H1 (cell line): ENCODE results near the gene ARHGEF4. TPM values are rescaled to one million over a fixed set of nuclear protein-coding genes. Genes with fewer than 3 reads are reported as not detected.

Experiments used
- CTCF ChIA-PET: fragments of 300-600 bp; sonication (Branson Sonifier 250); formaldehyde crosslinking; loops from one replicate; lab custom pipeline; 2021; ENCODE audit not compliant: partially characterized antibody; lab: Charles Lee
- POLR2A ChIA-PET: fragments of 300-600 bp; sonication (Branson Sonifier 250); formaldehyde crosslinking; loops from one replicate; lab custom pipeline; 2021; ENCODE audit warnings: inconsistent platforms; ENCODE audit not compliant: partially characterized antibody; lab: Charles Lee
- DNase-seq, 2 experiments: peaks; one replicate each; pipeline versions ENCODE4 v3.0.0 to v3.0.0-alpha.2; 2010 to 2022; ENCODE audit warnings: low spot score in 2 of 2, low read depth in 1 of 2, mixed read lengths in 1 of 2
- FAIRE-seq: peaks from 2 replicates; lab custom pipeline; 2011; peaks lifted over from hg19 to GRCh38; lab: Jason Lieb, UNC
- H2AFZ ChIP-seq: 2 replicates; pipeline ENCODE4 v1.8.1; 2012; ENCODE audit warnings: low read length, inconsistent platforms
- H2AK5ac ChIP-seq: 2 replicates; pipeline ENCODE4 v1.6.1; 2013; ENCODE audit warnings: low read depth, low read length
- H2BK120ac ChIP-seq: replicated peaks from 2 replicates; pipeline ENCODE3; 2013; ENCODE audit warnings: low read depth, low read length, inconsistent platforms
- H2BK12ac ChIP-seq: 2 replicates; pipeline ENCODE4 v1.6.1; 2013; ENCODE audit warnings: low read depth, low read length
- H2BK15ac ChIP-seq: 2 replicates; pipeline ENCODE4 v1.6.1; 2013; ENCODE audit warnings: low read length
- H2BK20ac ChIP-seq: 2 replicates; pipeline ENCODE4 v1.6.1; 2013; ENCODE audit warnings: low read length
- H2BK5ac ChIP-seq: 2 replicates; pipeline ENCODE4 v1.6.1; 2013; ENCODE audit warnings: low read depth, low read length
- H3K14ac ChIP-seq: 2 replicates; pipeline ENCODE4 v1.6.1; 2013; ENCODE audit warnings: inconsistent platforms; ENCODE audit not compliant: insufficient read length
- H3K18ac ChIP-seq: 2 replicates; pipeline ENCODE4 v1.6.1; 2013; ENCODE audit warnings: low read length; ENCODE audit errors: extremely low read depth
- H3K23ac ChIP-seq: 2 replicates; pipeline ENCODE4 v1.6.1; 2013; ENCODE audit warnings: inconsistent platforms; ENCODE audit not compliant: insufficient read length
- H3K23me2 ChIP-seq: 2 replicates; pipeline ENCODE4 v1.6.1; 2013; ENCODE audit warnings: low read depth, low read length
- H3K27ac ChIP-seq: 2 replicates; pipeline ENCODE4 v1.6.1; 2011; ENCODE audit warnings: low read depth, low read length, inconsistent platforms
- H3K27me3 ChIP-seq, 4 experiments: replicated peaks in 1 of 4; 1 replicate in 1 of 4; 2 replicates in 3 of 4; pipeline versions ENCODE4 v1.6.1 to v1.8.1; 2011 to 2013; ENCODE audit warnings: low read length in 3 of 4, mild to moderate bottlenecking in 3 of 4, inconsistent platforms in 2 of 4, mixed read lengths in 2 of 4, moderate library complexity in 1 of 4; ENCODE audit not compliant: control insufficient read depth in 3 of 4, insufficient read depth in 3 of 4; ENCODE audit errors: extremely low read depth in 1 of 4
- H3K36me3 ChIP-seq, 4 experiments: 2 replicates each; pipeline versions ENCODE4 v1.6.1 to v1.8.1; 2011 to 2013; ENCODE audit warnings: mild to moderate bottlenecking in 4 of 4, low read length in 3 of 4, moderate library complexity in 2 of 4, control low read depth in 1 of 4, inconsistent platforms in 1 of 4; ENCODE audit not compliant: insufficient read depth in 4 of 4, control insufficient read depth in 2 of 4
- H3K4ac ChIP-seq: replicated peaks from 2 replicates; pipeline ENCODE3; 2013; ENCODE audit warnings: low read length, low read depth, mixed read lengths, inconsistent platforms; ENCODE audit not compliant: insufficient read length
- H3K4me1 ChIP-seq, 4 experiments: replicated peaks in 1 of 4; 1 replicate in 1 of 4; 2 replicates in 3 of 4; pipeline versions ENCODE4 v1.6.1 to v1.8.1; 2011 to 2013; ENCODE audit warnings: low read length in 3 of 4, inconsistent platforms in 2 of 4, mixed read lengths in 1 of 4; ENCODE audit not compliant: insufficient read depth in 4 of 4, control insufficient read depth in 3 of 4
- H3K4me2 ChIP-seq, 2 experiments: 2 replicates each; pipeline versions ENCODE4 v1.6.1 to v1.8.1; 2011 to 2013; ENCODE audit warnings: low read depth in 2 of 2, low read length in 2 of 2, control low read depth in 1 of 2, inconsistent platforms in 1 of 2, mild to moderate bottlenecking in 1 of 2; ENCODE audit not compliant: insufficient read depth in 1 of 2
- H3K4me3 ChIP-seq, 4 experiments: fragments of 200-600, 300-600 bp in 1 of 4; sonication (generic), shearing (Covaris generic), sonication (Bioruptor Twin) in 1 of 4; 2 replicates each; pipeline versions ENCODE4 v1.5.1 to v1.8.1; 2011 to 2016; ENCODE audit warnings: low read length in 4 of 4, low read depth in 3 of 4, control low read depth in 2 of 4, inconsistent platforms in 2 of 4, mild to moderate bottlenecking in 2 of 4, mixed read lengths in 1 of 4, moderate library complexity in 1 of 4; ENCODE audit not compliant: insufficient read depth in 2 of 4; ENCODE audit errors: extremely low read depth in 1 of 4
- H3K56ac ChIP-seq: replicated peaks from 2 replicates; pipeline ENCODE3; 2013; ENCODE audit warnings: low read depth, mild to moderate bottlenecking, mixed read lengths, low read length, inconsistent platforms; ENCODE audit not compliant: insufficient read length
- H3K79me1 ChIP-seq: 2 replicates; pipeline ENCODE4 v1.6.1; 2013; ENCODE audit warnings: low read depth, low read length, control low read depth
- H3K79me2 ChIP-seq, 2 experiments: 2 replicates each; pipeline versions ENCODE4 v1.6.1 to v1.8.1; 2012 to 2013; ENCODE audit warnings: low read length in 2 of 2, mild to moderate bottlenecking in 2 of 2, inconsistent platforms in 1 of 2; ENCODE audit not compliant: insufficient read depth in 2 of 2, control insufficient read depth in 1 of 2
- H3K9ac ChIP-seq, 4 experiments: replicated peaks in 1 of 4; 1 replicate in 1 of 4; 2 replicates in 3 of 4; pipeline versions ENCODE4 v1.6.1 to v1.8.1; 2011 to 2013; ENCODE audit warnings: low read depth in 3 of 4, low read length in 3 of 4, control low read depth in 2 of 4, mild to moderate bottlenecking in 2 of 4, moderate library complexity in 2 of 4, inconsistent platforms in 1 of 4; ENCODE audit errors: extremely low read depth in 1 of 4
- H3K9me3 ChIP-seq, 2 experiments: 2 replicates each; pipeline versions ENCODE4 v1.6.1 to v1.8.1; 2012 to 2013; ENCODE audit warnings: mild to moderate bottlenecking in 2 of 2, moderate library complexity in 2 of 2, control low read depth in 1 of 2, inconsistent platforms in 1 of 2, low read depth in 1 of 2, low read length in 1 of 2, mixed read lengths in 1 of 2; ENCODE audit not compliant: insufficient read depth in 2 of 2
- H4K20me1 ChIP-seq, 2 experiments: replicated peaks in 1 of 2; 2 replicates each; pipeline versions ENCODE3 to v1.8.1; 2011 to 2013; ENCODE audit warnings: inconsistent platforms in 2 of 2, low read length in 2 of 2, mild to moderate bottlenecking in 1 of 2; ENCODE audit not compliant: insufficient read depth in 2 of 2, control insufficient read depth in 1 of 2
- H4K5ac ChIP-seq: 2 replicates; pipeline ENCODE4 v1.6.1; 2013; ENCODE audit warnings: low read length, low read depth, mixed read lengths, inconsistent platforms; ENCODE audit not compliant: insufficient read length
- H4K8ac ChIP-seq: 2 replicates; pipeline ENCODE4 v1.8.0; 2013; ENCODE audit warnings: mild to moderate bottlenecking, moderate library complexity, low read length, inconsistent platforms; ENCODE audit not compliant: insufficient read depth; ENCODE audit errors: extremely low read depth
- H4K91ac ChIP-seq: replicated peaks from 2 replicates; pipeline ENCODE3; 2013; ENCODE audit warnings: low read length, mixed read lengths, inconsistent platforms; ENCODE audit not compliant: insufficient read length
- CBX8 ChIP-seq: fragments of 300-800, 300-1000 bp; sonication (generic); IDR thresholded peaks from 2 replicates; pipeline ENCODE4 v1.7.1; 2016; ENCODE audit warnings: low read depth, low read length, borderline replicate concordance
- CHD1 ChIP-seq: IDR thresholded peaks from 2 replicates; pipeline ENCODE4 v1.6.1; 2012; ENCODE audit warnings: low read depth, low read length, improper control_type of control experiment
- FOSL1 ChIP-seq: IDR thresholded peaks from 2 replicates; pipeline ENCODE4 v1.6.1; 2011; ENCODE audit warnings: mild to moderate bottlenecking, low read depth, low read length, moderate library complexity; ENCODE audit not compliant: insufficient read depth
- GABPA ChIP-seq: IDR thresholded peaks from 2 replicates; pipeline ENCODE4 v1.6.1; 2011; ENCODE audit warnings: mild to moderate bottlenecking, low read length, moderate library complexity, borderline replicate concordance; ENCODE audit not compliant: insufficient read depth
- NRF1 ChIP-seq: IDR thresholded peaks from 2 replicates; pipeline ENCODE4 v1.6.1; 2011; ENCODE audit warnings: mild to moderate bottlenecking, low read depth, low read length, improper control_type of control experiment
- RBBP5 ChIP-seq: IDR thresholded peaks from 2 replicates; pipeline ENCODE4 v1.7.1; 2012; ENCODE audit warnings: low read depth, mild to moderate bottlenecking, inconsistent platforms, low read length, moderate library complexity, borderline replicate concordance
- WGBS, 2 experiments: shearing (Covaris generic) in 1 of 2; methylation state at CpG; one replicate each; pipeline versions ENCODE4 v1.1.6 to v1.1.7; 2013 to 2015; ENCODE audit warnings: low lambda C conversion rate in 2 of 2, mixed read lengths in 2 of 2, inconsistent platforms in 1 of 2, low coverage in 1 of 2, missing lambda C conversion rate in 1 of 2; ENCODE audit not compliant: insufficient replicate concordance in 2 of 2, insufficient coverage in 1 of 2, insufficient read length in 1 of 2; ENCODE audit errors: extremely low coverage in 1 of 2, missing lambda C conversion rate in 1 of 2; 5-methylcytosine and 5-hydroxymethylcytosine counted together
- polyA plus RNA-seq, 7 experiments: library from polyadenylated mRNA; depleted of rRNA in 3 of 7; stranded (reverse) in 5 of 7; unstranded in 2 of 7; fragments of >200 nt in 5 of 7; fragments of 200-250 nt in 2 of 7; gene quantifications; 1 replicate in 5 of 7; 2 replicates in 1 of 7; 4 replicates in 1 of 7; pipeline versions ENCODE4 v1.2.1 to v1.2.3, GENCODE V29; 2011 to 2013; ENCODE audit warnings: missing spikeins in 2 of 7, mixed read lengths in 2 of 7
- total RNA-seq: library from RNA; stranded (reverse); fragmentation: NEBNext Ultra II Directional; extraction: Animal tissue kit (Norgen Biotek cat#: 25700); gene quantifications from 2 replicates; pipeline ENCODE4 v1.2.1, GENCODE V29; 2021
- TF ChIP-seq, protein P1 (sequence below): IDR thresholded peaks from 2 replicates; pipeline ENCODE4 v1.6.1; 2011; ENCODE audit warnings: low read length, improper control_type of control experiment

ARHGEF4 gene
- total and polyA plus RNA-seq, 2 of the 8 experiments (the other 6 are each of a cell fraction or from before 2014, with no cell fraction given), result 10.6 to 14.6 TPM

DNA sequence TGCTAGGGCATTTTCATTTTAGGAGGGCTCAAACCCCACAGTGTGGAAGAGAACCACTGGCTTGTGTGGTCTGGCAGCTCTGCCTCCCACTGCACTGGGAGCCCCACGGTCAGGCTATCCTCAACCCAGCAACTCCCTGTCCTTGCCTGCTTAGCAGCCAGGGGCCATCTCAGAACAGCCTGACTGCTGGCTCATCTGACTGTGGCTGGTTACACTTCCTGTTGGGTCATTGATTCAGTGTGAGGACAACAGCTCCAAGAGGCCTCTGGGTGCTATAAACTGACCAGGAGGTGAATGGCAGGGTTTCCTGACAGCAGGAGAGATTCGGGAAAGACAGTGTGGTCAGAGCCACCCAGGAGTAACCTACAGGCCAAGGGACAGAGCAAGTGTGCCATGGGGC lies 41.3 kb upstream of the ARHGEF4 start:
- Histone ChIP-seq H4K8ac (no peak overlapping the region), H3K23me2 (peaks cover 6% of the 10 kb centered on the region; the same call in 1 of the 2 replicates), H2BK20ac (no peak overlapping the region), H3K18ac (no peak overlapping the region), H3K9me3 (no peaks in the 10 kb centered on the region), H2BK12ac (no peak overlapping the region), H3K23ac (no peak overlapping the region), H3K4ac (no peak overlapping the region), H3K9ac (no peak overlapping the region), H3K27me3 (peaks cover 0 to 15% (median 13%) of the 10 kb centered on the region in 4 experiments; a peak in 6 of 7 replicates), H3K79me2 (no peaks in the 10 kb centered on the region), H3K56ac (no peak overlapping the region), H3K4me3 (no peak overlapping the region), H2BK5ac (no peak overlapping the region), H3K79me1 (no peaks in the 10 kb centered on the region), H2BK120ac (no peak overlapping the region), H2BK15ac (no peak overlapping the region), H3K14ac (no peak overlapping the region), H3K36me3 (no peaks in the 10 kb centered on the region), H4K20me1 (no peaks in the 10 kb centered on the region), H3K27ac (no peak overlapping the region), H4K5ac (no peak overlapping the region), H2AK5ac (no peak overlapping the region), H3K4me1 (peaks cover 2 to 16% (median 7%) of the 10 kb centered on the region in 4 experiments; a peak in 6 of 7 replicates), H2AFZ (no peak overlapping the region), H3K4me2 (no peak overlapping the region), H4K91ac (no peak overlapping the region)
- TF ChIP-seq CHD1 (no peak), GABPA (no peak), CBX8 (no peak), FOSL1 (no peak), NRF1 (no peak), RBBP5 (no peak)
- TF ChIP-seq, protein P1, sequence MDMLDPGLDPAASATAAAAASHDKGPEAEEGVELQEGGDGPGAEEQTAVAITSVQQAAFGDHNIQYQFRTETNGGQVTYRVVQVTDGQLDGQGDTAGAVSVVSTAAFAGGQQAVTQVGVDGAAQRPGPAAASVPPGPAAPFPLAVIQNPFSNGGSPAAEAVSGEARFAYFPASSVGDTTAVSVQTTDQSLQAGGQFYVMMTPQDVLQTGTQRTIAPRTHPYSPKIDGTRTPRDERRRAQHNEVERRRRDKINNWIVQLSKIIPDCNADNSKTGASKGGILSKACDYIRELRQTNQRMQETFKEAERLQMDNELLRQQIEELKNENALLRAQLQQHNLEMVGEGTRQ, result no peak
- CTCF ChIA-PET, result interaction anchor here (0.6 to 11.0 kb wide), 10 partner anchors 19 to 334 kb away, joined by 3 to 156 read pairs (median 4); no protein-coding TSS in a partner anchor
- FAIRE-seq, result no peak
- WGBS, 2 experiments, result 88% methylated on average over 2 of the region's 2 CpGs; no CpG with 5 or more reads in 1 of the 2 experiments
- POLR2A ChIA-PET, result no interaction called here
- no peak for DNase-seq
